ENCODE data around the gene IGFBP7. TPM values are rescaled to one million over a fixed set of nuclear protein-coding genes. Genes with fewer than 3 reads are reported as not detected.
A peak's percentile ranks its signal among the peaks of the same experiment; 100 is the strongest.

Gene IGFBP7
- total RNA-seq, 1 donor from 2014 or later: 6,655 TPM

GRCh38 chr4:57034520-57034919, 75.7 kb downstream of the IGFBP7 start:
- no peak for DNase-seq (ENCODE audit: low spot score in 2 of 2)
- Histone ChIP-seq H3K9me3 (no peaks in the 10 kb centered on the region), H3K36me3 (peaks cover 39 to 56% of the 10 kb centered on the region in 2 donors), H3K4me3 (no peak overlapping the region), H3K4me1 (peaks cover 0 to 17% of the 10 kb centered on the region in 2 donors), H3K27ac (peak overlapping the region; percentile 22 to 59), H3K27me3 (no peaks in the 10 kb centered on the region)
- intact Hi-C loops (cut with DNase I): no loop called here
- no peak for TF ChIP-seq CTCF (IDR thresholded peaks at IDR 0.05)

GRCh38 chr4:57023104-57023503, 87.1 kb downstream of the IGFBP7 start:
- TF ChIP-seq CTCF (IDR thresholded peaks at IDR 0.05): no peak
- intact Hi-C loops (cut with DNase I): loop anchor here (5.0 to 10.0 kb wide), 2 partner anchors 272 to 389 kb away; no protein-coding TSS in a partner anchor
- H3K4me1 ChIP-seq: no peaks in the 10 kb centered on the region
- H3K27me3 ChIP-seq: no peaks in the 10 kb centered on the region
- peaks cover 48 to 65% of the 10 kb centered on the region in 2 donors for H3K36me3 ChIP-seq
- no peak overlapping the region for H3K4me3 ChIP-seq
- no peaks in the 10 kb centered on the region for H3K9me3 ChIP-seq
- DNase-seq (ENCODE audit: low spot score in 2 of 2): no peak
- H3K27ac ChIP-seq: peak overlapping the region in 1 of 2 donors; percentile 13

GRCh38 chr4:57020467-57021101, 89.6 kb downstream of the IGFBP7 start:
- Histone ChIP-seq H3K4me1 (no peaks in the 10 kb centered on the region), H3K27me3 (no peaks in the 10 kb centered on the region), H3K36me3 (peaks cover 40 to 61% of the 10 kb centered on the region in 2 donors), H3K9me3 (no peaks in the 10 kb centered on the region), H3K4me3 (no peak overlapping the region), H3K27ac (peak overlapping the region in 1 of 2 donors; percentile 5)
- DNase-seq (ENCODE audit: low spot score in 2 of 2): no peak
- intact Hi-C loops (cut with DNase I): loop anchor here (5.0 to 10.0 kb wide), 2 partner anchors 274 to 392 kb away; no protein-coding TSS in a partner anchor
- TF ChIP-seq CTCF (IDR thresholded peaks at IDR 0.05): no peak

- Histone ChIP-seq H3K9me3 (no peaks in the 10 kb centered on the region), H3K4me1 (no peaks in the 10 kb centered on the region), H3K36me3 (peaks cover 40 to 60% of the 10 kb centered on the region in 2 donors), H3K27me3 (no peaks in the 10 kb centered on the region), H3K27ac (peak overlapping the region; percentile 31 to 42), H3K4me3 (no peak overlapping the region)
- TF ChIP-seq CTCF (IDR thresholded peaks at IDR 0.05): peak in 1 of 3 experiments; percentile 21
- intact Hi-C loops (cut with DNase I): no loop called here
- DNase-seq (ENCODE audit: low spot score in 2 of 2): no peak
These were observed 91.2 kb downstream of the IGFBP7 start for GRCh38 chr4:57018980-57019379.

GRCh38 chr4:57013543-57014120, 96.6 kb downstream of the IGFBP7 start:
- intact Hi-C loops (cut with DNase I): no loop called here
- H3K9me3 ChIP-seq: no peaks in the 10 kb centered on the region
- no peaks in the 10 kb centered on the region for H3K27me3 ChIP-seq
- no peaks in the 10 kb centered on the region for H3K4me1 ChIP-seq
- no peak for DNase-seq (ENCODE audit: low spot score in 2 of 2)
- no peak overlapping the region for H3K4me3 ChIP-seq
- no peak for TF ChIP-seq CTCF (IDR thresholded peaks at IDR 0.05)
- H3K27ac ChIP-seq: no peak overlapping the region
- peaks cover 51 to 86% of the 10 kb centered on the region in 2 donors for H3K36me3 ChIP-seq
